Measurements from ENCODE around the gene VTA1. TPM values are rescaled to one million over a fixed set of nuclear protein-coding genes. Genes with fewer than 3 reads are reported as not detected.

The VTA1 gene
- total and polyA plus RNA-seq, 2 donors: 32.3 to 73.6 TPM

- H3K4me1 ChIP-seq (ENCODE audit: insufficient read depth): no peaks in the 10 kb centered on the region
- H3K36me3 ChIP-seq (ENCODE audit: insufficient read depth): no peaks in the 10 kb centered on the region
- DNase-seq (ENCODE audit: extremely low spot score): no peak
- H3K4me3 ChIP-seq (ENCODE audit: low read depth, low read length): no peak overlapping the region
- no peak overlapping the region for H3K27ac ChIP-seq (ENCODE audit: low read depth)
These were observed 94.0 kb downstream of the VTA1 start for GRCh38 chr6:142241061-142241460.

- Histone ChIP-seq H3K4me3 (ENCODE audit: low read depth, low read length) (no peak overlapping the region), H3K4me1 (ENCODE audit: insufficient read depth) (no peaks in the 10 kb centered on the region), H3K36me3 (ENCODE audit: insufficient read depth) (no peaks in the 10 kb centered on the region), H3K27ac (ENCODE audit: low read depth) (no peak overlapping the region)
- DNase-seq (ENCODE audit: extremely low spot score): no peak
- WGBS: 51% methylated on average over 4 of the region's 4 CpGs
These were observed 95.2 kb downstream of the VTA1 start for GRCh38 chr6:142242269-142242668.

- no peaks in the 10 kb centered on the region for H3K4me1 ChIP-seq (ENCODE audit: insufficient read depth)
- H3K27ac ChIP-seq (ENCODE audit: low read depth): no peak overlapping the region
- DNase-seq (ENCODE audit: extremely low spot score): no peak
- no peak overlapping the region for H3K4me3 ChIP-seq (ENCODE audit: low read depth, low read length)
- no peaks in the 10 kb centered on the region for H3K36me3 ChIP-seq (ENCODE audit: insufficient read depth)
- WGBS: 88% methylated on average over 6 of the region's 6 CpGs
These were observed 99.9 kb downstream of the VTA1 start for GRCh38 chr6:142246960-142247359.

- H3K27ac ChIP-seq (ENCODE audit: low read depth): no peak overlapping the region
- H3K36me3 ChIP-seq (ENCODE audit: insufficient read depth): no peaks in the 10 kb centered on the region
- no peak for DNase-seq (ENCODE audit: extremely low spot score)
- no peak overlapping the region for H3K4me3 ChIP-seq (ENCODE audit: low read depth, low read length)
- 73% methylated on average over 3 of the region's 3 CpGs for WGBS
- H3K4me1 ChIP-seq (ENCODE audit: insufficient read depth): no peaks in the 10 kb centered on the region
These were observed 102.2 kb downstream of the VTA1 start for GRCh38 chr6:142249266-142249665.

- no peak overlapping the region for H3K27ac ChIP-seq (ENCODE audit: low read depth)
- no peak for DNase-seq (ENCODE audit: extremely low spot score)
- H3K4me1 ChIP-seq (ENCODE audit: insufficient read depth): no peaks in the 10 kb centered on the region
- H3K36me3 ChIP-seq (ENCODE audit: insufficient read depth): no peaks in the 10 kb centered on the region
- H3K4me3 ChIP-seq (ENCODE audit: low read depth, low read length): no peak overlapping the region
- WGBS: 15% methylated on average over 1 of the region's 1 CpG
These were observed 104.9 kb downstream of the VTA1 start for GRCh38 chr6:142251930-142252445.

GRCh38 chr6:142254513-142254912, 107.5 kb downstream of the VTA1 start:
- H3K27ac ChIP-seq (ENCODE audit: low read depth): no peak overlapping the region
- DNase-seq (ENCODE audit: extremely low spot score): no peak
- 87% methylated on average over 6 of the region's 6 CpGs for WGBS
- no peaks in the 10 kb centered on the region for H3K4me1 ChIP-seq (ENCODE audit: insufficient read depth)
- no peaks in the 10 kb centered on the region for H3K36me3 ChIP-seq (ENCODE audit: insufficient read depth)
- no peak overlapping the region for H3K4me3 ChIP-seq (ENCODE audit: low read depth, low read length)

- no peak overlapping the region for H3K27ac ChIP-seq (ENCODE audit: low read depth)
- WGBS: 71% methylated on average over 2 of the region's 2 CpGs
- H3K36me3 ChIP-seq (ENCODE audit: insufficient read depth): no peaks in the 10 kb centered on the region
These were observed 108.7 kb downstream of the VTA1 start for GRCh38 chr6:142255785-142256184.

GRCh38 chr6:142258305-142258704, 111.2 kb downstream of the VTA1 start:
- Histone ChIP-seq H3K4me1 (ENCODE audit: insufficient read depth) (no peaks in the 10 kb centered on the region), H3K36me3 (ENCODE audit: insufficient read depth) (no peaks in the 10 kb centered on the region), H3K4me3 (ENCODE audit: low read depth, low read length) (no peak overlapping the region), H3K27ac (ENCODE audit: low read depth) (no peak overlapping the region)
- 93% methylated on average over 6 of the region's 6 CpGs for WGBS
- DNase-seq (ENCODE audit: extremely low spot score): no peak

More at GRCh38 chr6:142255785-142256184, 108.7 kb downstream of the VTA1 start:
- Histone ChIP-seq H3K4me1 (ENCODE audit: insufficient read depth) (no peaks in the 10 kb centered on the region), H3K4me3 (ENCODE audit: low read depth, low read length) (no peak overlapping the region)
- DNase-seq (ENCODE audit: extremely low spot score): no peak

GRCh38 chr6:142258757-142259156, 111.7 kb downstream of the VTA1 start:
- 95% methylated on average over 8 of the region's 8 CpGs for WGBS
- no peak for DNase-seq (ENCODE audit: extremely low spot score)
- Histone ChIP-seq H3K4me3 (ENCODE audit: low read depth, low read length) (no peak overlapping the region), H3K4me1 (ENCODE audit: insufficient read depth) (no peaks in the 10 kb centered on the region), H3K36me3 (ENCODE audit: insufficient read depth) (no peaks in the 10 kb centered on the region), H3K27ac (ENCODE audit: low read depth) (no peak overlapping the region)

GRCh38 chr6:142260748-142261147, 113.7 kb downstream of the VTA1 start:
- H3K27ac ChIP-seq (ENCODE audit: low read depth): no peak overlapping the region
- no peaks in the 10 kb centered on the region for H3K36me3 ChIP-seq (ENCODE audit: insufficient read depth)
- H3K4me1 ChIP-seq (ENCODE audit: insufficient read depth): no peaks in the 10 kb centered on the region
- no peak for DNase-seq (ENCODE audit: extremely low spot score)
- WGBS: 83% methylated on average over 3 of the region's 3 CpGs
- H3K4me3 ChIP-seq (ENCODE audit: low read depth, low read length): no peak overlapping the region

GRCh38 chr6:142262231-142262630, 115.2 kb downstream of the VTA1 start:
- Histone ChIP-seq H3K27ac (ENCODE audit: low read depth) (no peak overlapping the region), H3K4me1 (ENCODE audit: insufficient read depth) (no peaks in the 10 kb centered on the region), H3K4me3 (ENCODE audit: low read depth, low read length) (no peak overlapping the region), H3K36me3 (ENCODE audit: insufficient read depth) (no peaks in the 10 kb centered on the region)
- no peak for DNase-seq (ENCODE audit: extremely low spot score)

- no peak overlapping the region for H3K27ac ChIP-seq (ENCODE audit: low read depth)
- 97% methylated on average over 1 of the region's 1 CpG for WGBS
- H3K4me3 ChIP-seq (ENCODE audit: low read depth, low read length): no peak overlapping the region
- no peaks in the 10 kb centered on the region for H3K36me3 ChIP-seq (ENCODE audit: insufficient read depth)
- no peak for DNase-seq (ENCODE audit: extremely low spot score)
- no peaks in the 10 kb centered on the region for H3K4me1 ChIP-seq (ENCODE audit: insufficient read depth)
These were observed 118.4 kb downstream of the VTA1 start for GRCh38 chr6:142265476-142265875.

GRCh38 chr6:142266060-142266459, 119.0 kb downstream of the VTA1 start:
- no peaks in the 10 kb centered on the region for H3K36me3 ChIP-seq (ENCODE audit: insufficient read depth)

GRCh38 chr6:142271476-142271875, 124.4 kb downstream of the VTA1 start:
- Histone ChIP-seq H3K4me3 (ENCODE audit: low read depth, low read length) (no peak overlapping the region), H3K36me3 (ENCODE audit: insufficient read depth) (no peaks in the 10 kb centered on the region), H3K27ac (ENCODE audit: low read depth) (no peak overlapping the region), H3K4me1 (ENCODE audit: insufficient read depth) (no peaks in the 10 kb centered on the region)
- DNase-seq (ENCODE audit: extremely low spot score): no peak
- 61% methylated on average over 1 of the region's 1 CpG for WGBS

More at GRCh38 chr6:142266060-142266459, 119.0 kb downstream of the VTA1 start:
- 67% methylated on average over 4 of the region's 4 CpGs for WGBS
- DNase-seq (ENCODE audit: extremely low spot score): no peak
- no peak overlapping the region for H3K4me3 ChIP-seq (ENCODE audit: low read depth, low read length)
- no peak overlapping the region for H3K27ac ChIP-seq (ENCODE audit: low read depth)
- H3K4me1 ChIP-seq (ENCODE audit: insufficient read depth): no peaks in the 10 kb centered on the region
